Suprapubic skin (tissue), 3 donors: Measurements from ENCODE around the gene KRT17.
"Not testable (repeated sequence)": the region's sequence is repeated elsewhere in the genome, so short reads cannot be mapped to it uniquely, and the experiment has no call there.

Experiments used
- CTCF ChIP-seq, 2 donors: fragments of 200-600 bp in 1 of 2; fragments of 450-650 bp in 1 of 2; sonication (generic) in 1 of 2; IDR thresholded peaks; one replicate each; pipeline ENCODE4 v1.5.1; 2016 to 2019; ENCODE audit warnings: antibody characterized with exemption in 2 of 2, mild to moderate bottlenecking in 1 of 2, moderate library complexity in 1 of 2
- POLR2AphosphoS5 ChIP-seq, 3 donors: sonication (generic); formaldehyde crosslinking; IDR thresholded peaks; one replicate each; pipeline ENCODE4 v1.6.1; 2017; ENCODE audit warnings: antibody characterized with exemption in 3 of 3

DNA sequence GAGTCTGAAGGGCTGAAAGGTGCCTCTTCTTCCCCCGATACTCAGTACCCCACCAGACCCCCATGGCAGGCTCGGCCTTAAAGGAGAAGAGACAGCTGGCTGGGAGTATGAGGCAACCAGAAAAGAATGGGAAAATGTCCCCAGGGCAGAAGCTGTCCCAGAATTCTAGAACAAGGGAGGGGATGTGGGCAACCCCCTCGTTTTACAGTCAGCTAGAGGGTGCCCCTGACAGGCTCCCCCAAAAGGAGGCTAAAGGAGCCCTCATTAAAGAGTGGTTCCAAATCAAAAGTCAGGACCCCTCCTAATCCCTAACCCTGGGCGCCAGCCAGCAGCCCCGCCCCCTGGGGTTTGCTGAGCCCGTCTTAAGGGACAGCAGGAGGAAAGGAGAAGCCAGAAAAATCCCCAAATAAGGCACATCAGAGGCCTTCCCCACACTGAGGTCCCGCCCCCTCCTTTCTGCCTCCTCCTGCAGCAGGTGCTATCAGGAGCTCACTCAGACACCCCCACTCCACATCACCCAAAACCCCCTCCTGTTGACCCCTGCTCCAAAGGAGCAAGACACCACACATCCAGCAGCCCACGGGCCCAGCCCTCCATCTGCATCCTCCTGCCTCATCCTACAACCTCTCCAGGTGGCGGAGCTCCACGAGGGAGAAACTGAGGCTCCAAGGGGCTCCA is 1.1 kb downstream of the KRT17 start:
- TF ChIP-seq CTCF, POLR2AphosphoS5 (IDR thresholded peaks at IDR 0.05): not testable (repeated sequence)
